CD8-positive, alpha-beta memory T cell (primary cell): Measurements from ENCODE around the gene RANGRF. TPM values are rescaled to one million over a fixed set of nuclear protein-coding genes. Genes with fewer than 3 reads are reported as not detected.

ENCODE experiments used
- CTCF ChIA-PET: fragments of 350-600 bp; sonication (Branson Sonifier 250); formaldehyde crosslinking; loops from one replicate; lab custom pipeline; 2021; ENCODE audit warnings: antibody characterized with exemption; lab: Charles Lee
- POLR2A ChIA-PET: fragments of 350-600 bp; sonication (Branson Sonifier 250); formaldehyde crosslinking; loops from one replicate; lab custom pipeline; 2021; ENCODE audit warnings: antibody characterized with exemption; lab: Charles Lee
- DNase-seq, 5 donors: peaks; one replicate each; pipeline versions ENCODE4 v3.0.0 to v3.0.0-alpha.2; 2020 to 2022; ENCODE audit warnings: mixed read lengths in 1 of 5
- H3K27ac ChIP-seq: one replicate; pipeline ENCODE4 v1.7.0; 2013; ENCODE audit warnings: low read depth, mild to moderate bottlenecking, low read length, moderate library complexity
- H3K27me3 ChIP-seq: 2 replicates; pipeline ENCODE4 v1.7.0; 2013; ENCODE audit warnings: low read length, mild to moderate bottlenecking; ENCODE audit not compliant: insufficient read depth, poor library complexity, severe bottlenecking
- H3K36me3 ChIP-seq: 2 replicates; pipeline ENCODE4 v1.7.0; 2013; ENCODE audit warnings: mild to moderate bottlenecking, low read length, moderate library complexity; ENCODE audit not compliant: insufficient read depth
- H3K4me1 ChIP-seq: 2 replicates; pipeline ENCODE4 v1.7.0; 2013; ENCODE audit warnings: mild to moderate bottlenecking, low read length, moderate library complexity; ENCODE audit not compliant: insufficient read depth
- H3K4me3 ChIP-seq: 2 replicates; pipeline ENCODE4 v1.7.0; 2013; ENCODE audit warnings: mild to moderate bottlenecking, low read length
- H3K9me3 ChIP-seq: 2 replicates; pipeline ENCODE4 v1.7.0; 2013; ENCODE audit warnings: mild to moderate bottlenecking, low read length
- H3K27ac Mint-ChIP-seq, 8 donors: one replicate each; pipeline ENCODE4 v1.8.0; 2020 to 2021; ENCODE audit warnings: mixed read lengths in 8 of 8, mild to moderate bottlenecking in 6 of 8, inconsistent platforms in 3 of 8, moderate library complexity in 3 of 8
- H3K27me3 Mint-ChIP-seq, 2 donors: one replicate each; pipeline ENCODE4 v1.8.0; 2020 to 2021; ENCODE audit warnings: mixed read lengths in 2 of 2, mild to moderate bottlenecking in 1 of 2, moderate library complexity in 1 of 2
- H3K36me3 Mint-ChIP-seq, 3 donors: one replicate each; pipeline ENCODE4 v1.8.0; 2020 to 2021; ENCODE audit warnings: mixed read lengths in 3 of 3, inconsistent platforms in 1 of 3, mild to moderate bottlenecking in 1 of 3
- H3K4me1 Mint-ChIP-seq, 3 donors: one replicate each; pipeline ENCODE4 v1.8.0; 2020 to 2021; ENCODE audit warnings: mixed read lengths in 3 of 3, inconsistent platforms in 1 of 3, mild to moderate bottlenecking in 1 of 3
- H3K4me3 Mint-ChIP-seq, 7 donors: one replicate each; pipeline ENCODE4 v1.8.0; 2020 to 2021; ENCODE audit warnings: mixed read lengths in 7 of 7, mild to moderate bottlenecking in 6 of 7, moderate library complexity in 4 of 7, inconsistent platforms in 2 of 7
- H3K9me3 Mint-ChIP-seq, 5 donors: one replicate each; pipeline ENCODE4 v1.8.0; 2020 to 2022; ENCODE audit warnings: mixed read lengths in 5 of 5, mild to moderate bottlenecking in 3 of 5, moderate library complexity in 2 of 5, inconsistent platforms in 1 of 5
- polyA plus RNA-seq: library from polyadenylated mRNA; unstranded; fragments of 300-500 nt; fragmentation: Illumina TruSeq; gene quantifications from one replicate; pipeline ENCODE4 v1.2.3, GENCODE V29; 2021
- total RNA-seq, 2 experiments: library from RNA; stranded (reverse); gene quantifications; one replicate each; pipeline ENCODE4 v1.2.3, GENCODE V29; 2021

Gene RANGRF
- total and polyA plus RNA-seq, 3 experiments from 2014 or later = 66.2 to 81.7 (median 71.1) TPM

GRCh38 chr17:8277317-8277716 is 11.2 kb upstream of the RANGRF start:
- ChIA-PET CTCF (no interaction called here), POLR2A (no interaction called here)
- peaks cover 0 to 2% of the 10 kb centered on the region in 2 donors for H3K27me3 Mint-ChIP-seq
- no peak overlapping the region for H3K27ac Mint-ChIP-seq
- H3K4me3 Mint-ChIP-seq = no peak overlapping the region
- no peaks in the 10 kb centered on the region for H3K27me3 ChIP-seq
- H3K36me3 ChIP-seq = no peaks in the 10 kb centered on the region
- H3K4me1 ChIP-seq = no peaks in the 10 kb centered on the region
- H3K9me3 ChIP-seq = no peaks in the 10 kb centered on the region
- no peak for DNase-seq
- H3K4me3 ChIP-seq = no peak overlapping the region
- H3K4me1 Mint-ChIP-seq = no peaks in the 10 kb centered on the region
- H3K36me3 Mint-ChIP-seq = no peaks in the 10 kb centered on the region
- no peak overlapping the region for H3K27ac ChIP-seq
- no peaks in the 10 kb centered on the region for H3K9me3 Mint-ChIP-seq

- H3K4me3 ChIP-seq = no peak overlapping the region
- ChIA-PET CTCF (interaction anchor here (1.0 to 1.3 kb wide), 2 partner anchors 13 to 163 kb away, joined by 3 to 4 read pairs; no protein-coding TSS in a partner anchor), POLR2A (no interaction called here)
- Mint-ChIP-seq H3K27me3 (peaks cover 0 to 2% of the 10 kb centered on the region in 2 donors), H3K27ac (peak overlapping the region in 2 of 8 donors; percentile 60 to 73), H3K4me1 (peaks cover 14 to 21% (median 21%) of the 10 kb centered on the region in 3 donors), H3K9me3 (no peaks in the 10 kb centered on the region), H3K4me3 (no peak overlapping the region), H3K36me3 (no peaks in the 10 kb centered on the region)
- no peak for DNase-seq
- H3K4me1 ChIP-seq = peaks cover 5% of the 10 kb centered on the region
- H3K36me3 ChIP-seq = no peaks in the 10 kb centered on the region
- no peaks in the 10 kb centered on the region for H3K27me3 ChIP-seq
- no peak overlapping the region for H3K27ac ChIP-seq
- H3K9me3 ChIP-seq = no peaks in the 10 kb centered on the region
Measured at GRCh38 chr17:8282345-8282744, 6.1 kb upstream of the RANGRF start.

GRCh38 chr17:8283356-8283755 is 5.1 kb upstream of the RANGRF start:
- Mint-ChIP-seq H3K36me3 (peaks cover 0 to 2% (median 1%) of the 10 kb centered on the region in 3 donors), H3K9me3 (no peaks in the 10 kb centered on the region), H3K27ac (peak overlapping the region in 6 of 8 donors; percentile 47 to 86 (median 64)), H3K4me3 (peak overlapping the region in 1 of 7 donors; percentile 19), H3K27me3 (peaks cover 0 to 2% of the 10 kb centered on the region in 2 donors), H3K4me1 (peaks cover 22 to 31% (median 31%) of the 10 kb centered on the region in 3 donors)
- H3K27ac ChIP-seq = no peak overlapping the region
- no peaks in the 10 kb centered on the region for H3K27me3 ChIP-seq
- no peaks in the 10 kb centered on the region for H3K9me3 ChIP-seq
- no peak for DNase-seq
- H3K4me1 ChIP-seq = peaks cover 12% of the 10 kb centered on the region
- CTCF ChIA-PET = interaction anchor here (0.9 to 1.7 kb wide), 4 partner anchors 12 to 209 kb away, joined by 3 to 6 read pairs (median 4); no protein-coding TSS in a partner anchor
- POLR2A ChIA-PET = interaction anchor here (1.4 kb wide), 1 partner anchor 36 kb away, joined by 8 read pairs; the partner anchor contains the start of gene CTC1
- no peaks in the 10 kb centered on the region for H3K36me3 ChIP-seq
- no peak overlapping the region for H3K4me3 ChIP-seq

- POLR2A ChIA-PET = interaction anchor here (1.4 kb wide), 1 partner anchor 36 kb away, joined by 8 read pairs; the partner anchor contains the start of gene CTC1
- Histone ChIP-seq H3K27ac (no peak overlapping the region), H3K27me3 (no peaks in the 10 kb centered on the region), H3K36me3 (no peaks in the 10 kb centered on the region), H3K9me3 (no peaks in the 10 kb centered on the region), H3K4me3 (no peak overlapping the region), H3K4me1 (peaks cover 14% of the 10 kb centered on the region)
- no peaks in the 10 kb centered on the region for H3K9me3 Mint-ChIP-seq
- peak overlapping the region in 2 of 7 donors; percentile 39 to 74 for H3K4me3 Mint-ChIP-seq
- H3K36me3 Mint-ChIP-seq = peaks cover 0 to 7% (median 1%) of the 10 kb centered on the region in 3 donors
- CTCF ChIA-PET = interaction anchor here (1.0 to 1.7 kb wide), 2 partner anchors 17 to 210 kb away, joined by 3 to 6 read pairs; no protein-coding TSS in a partner anchor
- peaks cover 28 to 38% (median 33%) of the 10 kb centered on the region in 3 donors for H3K4me1 Mint-ChIP-seq
- no peak for DNase-seq
- no peaks in the 10 kb centered on the region for H3K27me3 Mint-ChIP-seq
- peak overlapping the region in 5 of 8 donors; percentile 23 to 91 (median 43) for H3K27ac Mint-ChIP-seq
Measured at GRCh38 chr17:8284126-8284525, 4.3 kb upstream of the RANGRF start.

- Histone ChIP-seq H3K4me1 (peaks cover 20% of the 10 kb centered on the region), H3K36me3 (no peaks in the 10 kb centered on the region), H3K4me3 (no peak overlapping the region), H3K27ac (no peak overlapping the region), H3K27me3 (no peaks in the 10 kb centered on the region), H3K9me3 (no peaks in the 10 kb centered on the region)
- H3K27me3 Mint-ChIP-seq = no peaks in the 10 kb centered on the region
- peaks cover 0 to 12% (median 1%) of the 10 kb centered on the region in 3 donors for H3K36me3 Mint-ChIP-seq
- H3K4me1 Mint-ChIP-seq = peaks cover 38 to 52% (median 44%) of the 10 kb centered on the region in 3 donors
- H3K9me3 Mint-ChIP-seq = no peaks in the 10 kb centered on the region
- H3K4me3 Mint-ChIP-seq = peak overlapping the region in 1 of 7 donors; percentile 61
- ChIA-PET POLR2A (no interaction called here), CTCF (interaction anchor here (1.1 kb wide), 1 partner anchor 15 kb away, joined by 3 read pairs; no protein-coding TSS in a partner anchor)
- DNase-seq = no peak
- peak overlapping the region in 4 of 8 donors; percentile 33 to 62 (median 38) for H3K27ac Mint-ChIP-seq
Measured at GRCh38 chr17:8285270-8286181, 2.9 kb upstream of the RANGRF start.

GRCh38 chr17:8287651-8288335 is 677 bp upstream of the RANGRF start:
- no peaks in the 10 kb centered on the region for H3K9me3 ChIP-seq
- Mint-ChIP-seq H3K27me3 (no peaks in the 10 kb centered on the region), H3K4me3 (peak overlapping the region; percentile 94 to 98 (median 97)), H3K36me3 (peaks cover 0 to 15% (median 3%) of the 10 kb centered on the region in 3 donors), H3K4me1 (peaks cover 44 to 60% (median 48%) of the 10 kb centered on the region in 3 donors), H3K9me3 (no peaks in the 10 kb centered on the region), H3K27ac (peak overlapping the region; percentile 91 to 99 (median 96))
- CTCF ChIA-PET = interaction anchor here (1.6 kb wide), 1 partner anchor 13 kb away, joined by 5 read pairs; no protein-coding TSS in a partner anchor
- POLR2A ChIA-PET = interaction anchor here (1.0 to 1.3 kb wide), 4 partner anchors 28 to 98 kb away, joined by 4 to 12 read pairs (median 8); partner anchors contain the start of genes BORCS6 and CTC1
- peaks cover 20% of the 10 kb centered on the region for H3K4me1 ChIP-seq
- H3K27ac ChIP-seq = peak overlapping the region; percentile 86
- no peak for DNase-seq
- H3K36me3 ChIP-seq = no peaks in the 10 kb centered on the region
- peak overlapping the region; percentile 92 for H3K4me3 ChIP-seq
- no peaks in the 10 kb centered on the region for H3K27me3 ChIP-seq

- Histone ChIP-seq H3K27ac (peak overlapping the region; percentile 86), H3K4me1 (peaks cover 15% of the 10 kb centered on the region), H3K27me3 (no peaks in the 10 kb centered on the region), H3K36me3 (no peaks in the 10 kb centered on the region), H3K4me3 (peak overlapping the region; percentile 92), H3K9me3 (no peaks in the 10 kb centered on the region)
- CTCF ChIA-PET = interaction anchor here (0.6 to 1.6 kb wide), 8 partner anchors 9 to 299 kb away, joined by 3 to 5 read pairs (median 3); no protein-coding TSS in a partner anchor
- Mint-ChIP-seq H3K27me3 (no peaks in the 10 kb centered on the region), H3K36me3 (peaks cover 0 to 15% (median 3%) of the 10 kb centered on the region in 3 donors), H3K4me3 (peak overlapping the region; percentile 94 to 98 (median 97)), H3K9me3 (no peaks in the 10 kb centered on the region), H3K4me1 (peaks cover 39 to 58% (median 46%) of the 10 kb centered on the region in 3 donors), H3K27ac (peak overlapping the region; percentile 91 to 99 (median 96))
- peak in 3 of 5 donors; percentile 50 to 73 (median 64) for DNase-seq
- POLR2A ChIA-PET = interaction anchor here (0.7 to 1.3 kb wide), 6 partner anchors 29 to 99 kb away, joined by 3 to 12 read pairs (median 6); partner anchors contain the start of genes BORCS6, CTC1 and PFAS
Measured at GRCh38 chr17:8289103-8289397, 580 bp downstream of the RANGRF start.
